HG03520 (cell line): ENCODE data around the gene TCP11X2.
"Not testable (repeated sequence)": the region's sequence is repeated elsewhere in the genome, so short reads cannot be mapped to it uniquely, and the experiment has no call there.

Source experiments
- ATAC-seq: cut with Tn5 transposase; IDR thresholded peaks from one replicate; pipeline ENCODE4 v1.9.1; 2021; ENCODE audit warnings: mild to moderate bottlenecking, moderate library complexity; ENCODE audit not compliant: unreplicated experiment

The TCP11X2 gene

GRCh38 chrX:102471762-102472220 lies at the start of gene TCP11X2:
TCP11X2 (minus strand) TSS chrX:102471812.
- ATAC-seq = not testable (repeated sequence)

GRCh38 chrX:102517326-102517725 lies 45.7 kb upstream of the TCP11X2 start:
- ATAC-seq = no peak

GRCh38 chrX:102515975-102516941 lies 44.6 kb upstream of the TCP11X2 start, which contains the start of gene TMSB15A:
TMSB15A (minus strand) TSS chrX:102516739.
- ATAC-seq = peak; percentile 49

GRCh38 chrX:102514536-102514935 lies 42.9 kb upstream of the TCP11X2 start:
- ATAC-seq = no peak

- ATAC-seq = no peak
Measured at GRCh38 chrX:102498732-102499131, 27.1 kb upstream of the TCP11X2 start.

GRCh38 chrX:102491766-102492165 lies 20.2 kb upstream of the TCP11X2 start:
- no peak for ATAC-seq

GRCh38 chrX:102478765-102479164 lies 7.2 kb upstream of the TCP11X2 start:
- ATAC-seq = not testable (repeated sequence)

- not testable (repeated sequence) for ATAC-seq
Measured at GRCh38 chrX:102470215-102470614, 1.4 kb downstream of the TCP11X2 start.

- ATAC-seq = not testable (repeated sequence)
Measured at GRCh38 chrX:102458615-102459014, 13.0 kb downstream of the TCP11X2 start.

- not testable (repeated sequence) for ATAC-seq
Measured at GRCh38 chrX:102439908-102440307, 31.7 kb downstream of the TCP11X2 start, which contains the start of gene NXF2B. NXF2B (minus strand) TSS chrX:102440008; CDS start chrX:102380036, 59,972 bp downstream.

- ATAC-seq = not testable (repeated sequence)
Measured at GRCh38 chrX:102414493-102414892, 57.1 kb downstream of the TCP11X2 start.
